Measurements from ENCODE around the gene ZNF740.

DNA sequence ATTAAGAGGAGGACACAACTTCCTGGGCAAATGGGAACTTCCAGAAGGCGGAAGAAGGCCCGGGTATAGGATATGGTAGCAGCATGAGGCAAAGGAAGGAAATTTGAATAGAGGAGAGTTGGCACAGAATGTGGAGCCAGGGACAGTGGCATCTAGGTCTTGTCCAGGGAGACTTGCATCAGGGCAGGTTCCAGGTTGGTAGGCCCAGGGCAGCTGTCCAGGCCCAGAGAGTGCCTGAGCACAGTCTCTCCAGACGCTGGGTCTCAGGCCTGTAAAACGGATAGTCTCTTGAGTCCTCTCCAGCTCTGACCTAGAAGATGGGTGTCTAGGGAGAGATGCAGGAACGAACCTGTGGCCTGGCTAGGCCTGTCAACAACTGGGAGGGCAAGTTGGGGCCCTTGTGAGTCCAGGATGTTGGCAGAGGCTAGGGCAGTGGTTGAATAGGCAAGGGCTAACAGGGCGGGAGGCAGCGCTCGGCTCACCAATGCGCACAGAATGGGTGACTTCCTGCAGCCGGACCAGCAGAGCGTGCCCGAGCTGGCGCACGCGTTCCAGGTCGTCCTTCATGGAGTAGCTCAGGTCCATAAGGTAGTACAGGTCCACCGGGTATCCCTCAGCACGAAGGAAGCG, 16.6 kb downstream of the ZNF740 start:
- TF ChIP-seq, protein P1, sequence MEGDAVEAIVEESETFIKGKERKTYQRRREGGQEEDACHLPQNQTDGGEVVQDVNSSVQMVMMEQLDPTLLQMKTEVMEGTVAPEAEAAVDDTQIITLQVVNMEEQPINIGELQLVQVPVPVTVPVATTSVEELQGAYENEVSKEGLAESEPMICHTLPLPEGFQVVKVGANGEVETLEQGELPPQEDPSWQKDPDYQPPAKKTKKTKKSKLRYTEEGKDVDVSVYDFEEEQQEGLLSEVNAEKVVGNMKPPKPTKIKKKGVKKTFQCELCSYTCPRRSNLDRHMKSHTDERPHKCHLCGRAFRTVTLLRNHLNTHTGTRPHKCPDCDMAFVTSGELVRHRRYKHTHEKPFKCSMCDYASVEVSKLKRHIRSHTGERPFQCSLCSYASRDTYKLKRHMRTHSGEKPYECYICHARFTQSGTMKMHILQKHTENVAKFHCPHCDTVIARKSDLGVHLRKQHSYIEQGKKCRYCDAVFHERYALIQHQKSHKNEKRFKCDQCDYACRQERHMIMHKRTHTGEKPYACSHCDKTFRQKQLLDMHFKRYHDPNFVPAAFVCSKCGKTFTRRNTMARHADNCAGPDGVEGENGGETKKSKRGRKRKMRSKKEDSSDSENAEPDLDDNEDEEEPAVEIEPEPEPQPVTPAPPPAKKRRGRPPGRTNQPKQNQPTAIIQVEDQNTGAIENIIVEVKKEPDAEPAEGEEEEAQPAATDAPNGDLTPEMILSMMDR (IDR thresholded peaks at IDR 0.05) = no peak
- no peak for TF ChIP-seq POLR2AphosphoS5 (IDR thresholded peaks at IDR 0.05; ENCODE audit: low read depth, low read length)
- no peak for TF ChIP-seq TCF7L2 (IDR thresholded peaks at IDR 0.05; ENCODE audit: low read depth, low read length)

Data from Panc1 (cell line).